Measurements from ENCODE around the gene CNGA3. TPM values are rescaled to one million over a fixed set of nuclear protein-coding genes. Genes with fewer than 3 reads are reported as not detected.
"Not testable (repeated sequence)": the region's sequence is repeated elsewhere in the genome, so short reads cannot be mapped to it uniquely, and the experiment has no call there.

Gene CNGA3
- total and polyA plus RNA-seq, 2 experiments from 2014 or later, result not detected

DNA sequence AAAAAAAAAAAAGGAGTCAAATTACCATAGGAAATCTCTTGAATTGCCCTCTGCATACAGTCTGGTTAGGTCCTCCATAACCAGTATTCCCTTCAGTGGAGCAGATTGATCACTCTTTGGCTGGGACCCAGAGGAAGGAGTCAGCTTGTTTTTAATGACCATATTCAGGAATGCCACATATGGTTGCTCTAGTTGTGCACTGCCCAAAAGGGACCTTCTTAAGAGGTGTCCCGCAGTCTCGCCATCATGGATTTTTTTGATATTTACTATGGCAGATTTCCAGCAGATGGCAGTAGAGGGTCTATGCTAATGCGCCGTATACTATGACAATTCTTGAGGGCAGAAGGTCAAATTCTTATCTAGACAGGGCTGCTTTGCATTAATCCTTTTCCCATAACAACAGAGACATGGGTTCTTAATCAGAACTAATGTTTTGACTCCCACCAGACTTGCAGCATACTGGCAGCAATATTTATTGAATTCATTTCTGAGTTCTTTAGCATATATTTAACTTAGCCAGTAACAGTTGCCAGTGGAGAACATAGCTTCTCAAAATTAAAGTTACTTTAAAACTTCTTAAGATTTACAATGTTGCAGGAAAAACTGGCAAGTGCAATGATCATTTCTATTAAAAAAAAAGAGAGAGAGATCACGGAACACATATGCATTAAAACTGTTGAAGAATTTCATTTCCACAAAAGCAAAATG is 66.6 kb downstream of the CNGA3 start (continued):
- TF ChIP-seq, protein P1, sequence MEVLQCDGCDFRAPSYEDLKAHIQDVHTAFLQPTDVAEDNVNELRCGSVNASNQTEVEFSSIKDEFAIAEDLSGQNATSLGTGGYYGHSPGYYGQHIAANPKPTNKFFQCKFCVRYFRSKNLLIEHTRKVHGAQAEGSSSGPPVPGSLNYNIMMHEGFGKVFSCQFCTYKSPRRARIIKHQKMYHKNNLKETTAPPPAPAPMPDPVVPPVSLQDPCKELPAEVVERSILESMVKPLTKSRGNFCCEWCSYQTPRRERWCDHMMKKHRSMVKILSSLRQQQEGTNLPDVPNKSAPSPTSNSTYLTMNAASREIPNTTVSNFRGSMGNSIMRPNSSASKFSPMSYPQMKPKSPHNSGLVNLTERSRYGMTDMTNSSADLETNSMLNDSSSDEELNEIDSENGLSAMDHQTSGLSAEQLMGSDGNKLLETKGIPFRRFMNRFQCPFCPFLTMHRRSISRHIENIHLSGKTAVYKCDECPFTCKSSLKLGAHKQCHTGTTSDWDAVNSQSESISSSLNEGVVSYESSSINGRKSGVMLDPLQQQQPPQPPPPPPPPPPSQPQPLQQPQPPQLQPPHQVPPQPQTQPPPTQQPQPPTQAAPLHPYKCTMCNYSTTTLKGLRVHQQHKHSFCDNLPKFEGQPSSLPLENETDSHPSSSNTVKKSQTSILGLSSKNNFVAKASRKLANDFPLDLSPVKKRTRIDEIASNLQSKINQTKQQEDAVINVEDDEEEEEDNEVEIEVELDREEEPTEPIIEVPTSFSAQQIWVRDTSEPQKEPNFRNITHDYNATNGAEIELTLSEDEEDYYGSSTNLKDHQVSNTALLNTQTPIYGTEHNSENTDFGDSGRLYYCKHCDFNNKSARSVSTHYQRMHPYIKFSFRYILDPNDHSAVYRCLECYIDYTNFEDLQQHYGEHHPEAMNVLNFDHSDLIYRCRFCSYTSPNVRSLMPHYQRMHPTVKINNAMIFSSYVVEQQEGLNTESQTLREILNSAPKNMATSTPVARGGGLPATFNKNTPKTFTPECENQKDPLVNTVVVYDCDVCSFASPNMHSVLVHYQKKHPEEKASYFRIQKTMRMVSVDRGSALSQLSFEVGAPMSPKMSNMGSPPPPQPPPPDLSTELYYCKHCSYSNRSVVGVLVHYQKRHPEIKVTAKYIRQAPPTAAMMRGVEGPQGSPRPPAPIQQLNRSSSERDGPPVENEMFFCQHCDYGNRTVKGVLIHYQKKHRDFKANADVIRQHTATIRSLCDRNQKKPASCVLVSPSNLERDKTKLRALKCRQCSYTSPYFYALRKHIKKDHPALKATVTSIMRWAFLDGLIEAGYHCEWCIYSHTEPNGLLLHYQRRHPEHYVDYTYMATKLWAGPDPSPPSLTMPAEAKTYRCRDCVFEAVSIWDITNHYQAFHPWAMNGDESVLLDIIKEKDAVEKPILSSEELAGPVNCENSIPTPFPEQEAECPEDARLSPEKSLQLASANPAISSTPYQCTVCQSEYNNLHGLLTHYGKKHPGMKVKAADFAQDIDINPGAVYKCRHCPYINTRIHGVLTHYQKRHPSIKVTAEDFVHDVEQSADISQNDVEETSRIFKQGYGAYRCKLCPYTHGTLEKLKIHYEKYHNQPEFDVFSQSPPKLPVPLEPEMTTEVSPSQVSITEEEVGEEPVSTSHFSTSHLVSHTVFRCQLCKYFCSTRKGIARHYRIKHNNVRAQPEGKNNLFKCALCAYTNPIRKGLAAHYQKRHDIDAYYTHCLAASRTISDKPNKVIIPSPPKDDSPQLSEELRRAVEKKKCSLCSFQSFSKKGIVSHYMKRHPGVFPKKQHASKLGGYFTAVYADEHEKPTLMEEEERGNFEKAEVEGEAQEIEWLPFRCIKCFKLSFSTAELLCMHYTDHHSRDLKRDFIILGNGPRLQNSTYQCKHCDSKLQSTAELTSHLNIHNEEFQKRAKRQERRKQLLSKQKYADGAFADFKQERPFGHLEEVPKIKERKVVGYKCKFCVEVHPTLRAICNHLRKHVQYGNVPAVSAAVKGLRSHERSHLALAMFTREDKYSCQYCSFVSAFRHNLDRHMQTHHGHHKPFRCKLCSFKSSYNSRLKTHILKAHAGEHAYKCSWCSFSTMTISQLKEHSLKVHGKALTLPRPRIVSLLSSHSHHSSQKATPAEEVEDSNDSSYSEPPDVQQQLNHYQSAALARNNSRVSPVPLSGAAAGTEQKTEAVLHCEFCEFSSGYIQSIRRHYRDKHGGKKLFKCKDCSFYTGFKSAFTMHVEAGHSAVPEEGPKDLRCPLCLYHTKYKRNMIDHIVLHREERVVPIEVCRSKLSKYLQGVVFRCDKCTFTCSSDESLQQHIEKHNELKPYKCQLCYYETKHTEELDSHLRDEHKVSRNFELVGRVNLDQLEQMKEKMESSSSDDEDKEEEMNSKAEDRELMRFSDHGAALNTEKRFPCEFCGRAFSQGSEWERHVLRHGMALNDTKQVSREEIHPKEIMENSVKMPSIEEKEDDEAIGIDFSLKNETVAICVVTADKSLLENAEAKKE (CRISPR knock-in tag; IDR thresholded peaks at IDR 0.05), result no peak
- no peak for TF ChIP-seq JUNB (IDR thresholded peaks at IDR 0.05; ENCODE audit: unreplicated experiment)
- TF ChIP-seq, protein P2, sequence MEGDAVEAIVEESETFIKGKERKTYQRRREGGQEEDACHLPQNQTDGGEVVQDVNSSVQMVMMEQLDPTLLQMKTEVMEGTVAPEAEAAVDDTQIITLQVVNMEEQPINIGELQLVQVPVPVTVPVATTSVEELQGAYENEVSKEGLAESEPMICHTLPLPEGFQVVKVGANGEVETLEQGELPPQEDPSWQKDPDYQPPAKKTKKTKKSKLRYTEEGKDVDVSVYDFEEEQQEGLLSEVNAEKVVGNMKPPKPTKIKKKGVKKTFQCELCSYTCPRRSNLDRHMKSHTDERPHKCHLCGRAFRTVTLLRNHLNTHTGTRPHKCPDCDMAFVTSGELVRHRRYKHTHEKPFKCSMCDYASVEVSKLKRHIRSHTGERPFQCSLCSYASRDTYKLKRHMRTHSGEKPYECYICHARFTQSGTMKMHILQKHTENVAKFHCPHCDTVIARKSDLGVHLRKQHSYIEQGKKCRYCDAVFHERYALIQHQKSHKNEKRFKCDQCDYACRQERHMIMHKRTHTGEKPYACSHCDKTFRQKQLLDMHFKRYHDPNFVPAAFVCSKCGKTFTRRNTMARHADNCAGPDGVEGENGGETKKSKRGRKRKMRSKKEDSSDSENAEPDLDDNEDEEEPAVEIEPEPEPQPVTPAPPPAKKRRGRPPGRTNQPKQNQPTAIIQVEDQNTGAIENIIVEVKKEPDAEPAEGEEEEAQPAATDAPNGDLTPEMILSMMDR (conservative IDR thresholded peaks at IDR 0.05; ENCODE audit: low read depth in 2 of 2), result peak; percentile 72 to 74
- no peak for TF ChIP-seq CREB1 (CRISPR knock-in tag; IDR thresholded peaks at IDR 0.05; ENCODE audit: low read depth)
- no peak for TF ChIP-seq POLR2AphosphoS5 (IDR thresholded peaks at IDR 0.05; ENCODE audit: low read depth)

DNA sequence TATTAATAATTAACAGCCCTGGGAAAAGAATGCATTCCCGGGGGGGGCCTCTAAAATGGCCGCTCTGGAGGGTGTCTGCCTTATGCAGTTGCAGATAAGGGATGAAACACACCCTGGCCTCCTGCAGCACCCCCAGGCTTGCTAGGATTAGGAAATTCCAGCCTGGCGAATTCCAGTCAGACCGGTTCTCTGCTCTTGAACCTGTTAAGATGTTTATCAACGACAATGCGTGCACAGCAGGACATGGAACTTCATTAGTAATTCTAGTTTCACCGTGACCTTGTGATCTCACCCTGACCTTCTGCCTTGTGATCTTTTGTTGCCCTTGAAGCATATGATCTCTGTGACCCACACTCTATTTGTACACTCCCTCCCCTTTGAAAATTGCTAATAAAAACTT is 68.0 kb downstream of the CNGA3 start:
- not testable (repeated sequence) for ATAC-seq; H3K27ac ChIP-seq (ENCODE audit: low read depth); H4K20me1 ChIP-seq (replicated peaks; ENCODE audit: insufficient read depth); H3K4me2 ChIP-seq; H3K79me2 ChIP-seq (replicated peaks; ENCODE audit: insufficient read depth); H3K4me1 ChIP-seq (ENCODE audit: insufficient read depth); H3K4me3 Mint-ChIP-seq; H3K36me3 ChIP-seq (ENCODE audit: insufficient read depth); H3F3A ChIP-seq (replicated peaks; ENCODE audit: low read depth); H3K4me3 ChIP-seq; H3K4me1 Mint-ChIP-seq; H3K27me3 Mint-ChIP-seq (ENCODE audit: insufficient read depth, low read depth, poor library complexity); H3K27me3 ChIP-seq (ENCODE audit: insufficient read depth); H2AFZ ChIP-seq; H3K9me2 ChIP-seq (ENCODE audit: insufficient read depth)
- DNase-seq (ENCODE audit: low spot score), result peak; percentile 65
- Mint-ChIP-seq H3K9me3 (peaks cover 36% of the 10 kb centered on the region), H3K36me3 (ENCODE audit: low read depth) (peaks cover 31% of the 10 kb centered on the region), H3K27ac (peak overlapping the region; percentile 69)

DNA sequence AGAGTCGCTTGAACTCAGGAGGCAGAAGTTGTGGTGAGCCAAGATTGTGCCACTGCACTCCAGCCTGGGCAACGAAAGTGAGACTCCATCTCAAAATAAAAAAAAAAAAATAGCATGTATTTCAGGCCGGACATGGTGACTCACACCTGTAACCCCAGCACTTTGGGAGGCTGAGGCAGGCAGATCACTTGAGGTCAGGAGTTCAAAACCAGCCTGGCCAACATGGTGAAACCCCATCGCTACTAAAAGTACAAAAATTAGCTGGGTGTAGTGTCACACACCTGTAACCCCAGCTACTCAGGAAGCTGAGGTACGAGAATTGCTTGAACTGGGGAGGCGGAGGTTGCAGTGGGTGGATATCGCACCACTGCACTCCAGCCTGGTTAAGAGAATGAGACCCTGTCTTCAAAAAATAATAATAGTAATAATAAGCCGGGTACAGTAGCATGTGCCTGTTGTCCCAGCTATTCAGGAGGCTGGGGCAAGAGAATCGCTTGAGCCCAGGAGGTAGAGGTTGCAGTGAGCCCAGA is 69.5 kb downstream of the CNGA3 start:
- H3K79me2 ChIP-seq (replicated peaks; ENCODE audit: insufficient read depth); H3K9me2 ChIP-seq (ENCODE audit: insufficient read depth); H3K36me3 ChIP-seq (ENCODE audit: insufficient read depth); ATAC-seq; H3K4me2 ChIP-seq; H3K27ac Mint-ChIP-seq; H3K4me3 Mint-ChIP-seq; H3K27me3 ChIP-seq (ENCODE audit: insufficient read depth); H4K20me1 ChIP-seq (replicated peaks; ENCODE audit: insufficient read depth); H3K27ac ChIP-seq (ENCODE audit: low read depth); H3K4me1 Mint-ChIP-seq; H3F3A ChIP-seq (replicated peaks; ENCODE audit: low read depth); H3K4me3 ChIP-seq; H2AFZ ChIP-seq; H3K27me3 Mint-ChIP-seq (ENCODE audit: insufficient read depth, low read depth, poor library complexity); DNase-seq (ENCODE audit: low spot score); H3K4me1 ChIP-seq (ENCODE audit: insufficient read depth): not testable (repeated sequence)
- H3K9me3 Mint-ChIP-seq, result peaks cover 36% of the 10 kb centered on the region
- H3K36me3 Mint-ChIP-seq (ENCODE audit: low read depth), result peaks cover 31% of the 10 kb centered on the region

Measured in GM23338 (cell line).